ENCODE data around the gene CCR6. TPM values are rescaled to one million over a fixed set of nuclear protein-coding genes. Genes with fewer than 3 reads are reported as not detected.

Gene CCR6
- 0.01 TPM for polyA plus RNA-seq (2013, experiment 1 of 2)
- 0.04 TPM for polyA plus RNA-seq (2013, experiment 2 of 2)

DNA sequence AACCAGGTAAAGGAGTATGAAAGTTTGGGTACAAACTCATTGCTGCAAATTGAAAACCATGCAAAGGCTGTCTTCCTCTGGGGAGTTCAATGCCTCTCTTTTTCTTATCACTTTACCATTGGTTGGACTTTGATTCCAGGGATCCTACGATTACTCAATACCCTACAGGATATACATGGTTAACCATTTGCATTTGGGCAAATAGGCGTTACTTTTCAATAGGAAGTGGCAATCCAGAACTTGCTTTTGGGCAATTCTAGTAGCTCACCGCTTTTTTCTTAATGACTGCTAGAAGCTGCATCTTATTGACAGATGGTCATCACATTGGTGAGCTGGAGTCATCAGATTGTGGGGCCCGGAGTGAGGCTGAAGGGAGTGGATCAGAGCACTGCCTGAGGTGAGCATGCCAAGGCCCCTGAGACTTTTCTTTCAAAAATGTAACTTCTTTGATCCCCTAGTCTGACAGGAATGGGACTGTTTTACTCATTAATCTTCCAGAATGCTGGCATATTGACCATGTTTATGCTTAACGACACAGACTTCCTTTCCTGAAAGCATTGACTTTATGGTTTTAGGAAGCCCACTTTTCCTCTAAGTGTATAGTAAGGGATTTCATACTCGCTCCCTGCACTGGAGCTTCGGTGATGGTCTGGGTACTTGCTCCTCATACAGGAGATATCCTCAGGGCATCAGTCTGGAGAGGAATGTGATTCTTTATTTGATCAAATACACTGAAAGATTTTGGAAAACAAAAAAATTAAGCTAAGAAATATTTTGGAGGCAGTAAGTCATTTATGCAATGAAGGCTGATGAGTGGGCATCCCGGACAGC, at the start of gene CCR6:
Gene CCR6, plus strand, starts transcription at position 270 of the 831 bp plus-strand sequence. CDS start 13,039 bp downstream, outside the sequence.
- H3K27ac ChIP-seq (ENCODE audit: low read depth, low read length) = no peak within 1 kb of the TSS
- no peak within 1 kb of the TSS for H3K4ac ChIP-seq (ENCODE audit: low read depth, low read length)
- H3K79me2 ChIP-seq (ENCODE audit: control insufficient read depth, insufficient read depth, low read length) = no peaks in the 10 kb centered on the region
- H3K79me1 ChIP-seq (ENCODE audit: low read length) = no peaks in the 10 kb centered on the region
- no peak within 1 kb of the TSS for H2BK15ac ChIP-seq (replicated peaks; ENCODE audit: low read depth)
- no peak for DNase-seq
- no peak within 1 kb of the TSS for H2BK5ac ChIP-seq (ENCODE audit: low read length)
- no peak within 1 kb of the TSS for H3K4me3 ChIP-seq (ENCODE audit: low read length)
- no peak within 1 kb of the TSS for H4K8ac ChIP-seq (ENCODE audit: low read depth, low read length)
- no peak within 1 kb of the TSS for H3K23ac ChIP-seq (ENCODE audit: low read length)
- no CpG with 5 or more reads among the region's 8 CpGs for WGBS (ENCODE audit: extremely low coverage, insufficient coverage, low lambda C conversion rate)
- H3K36me3 ChIP-seq (ENCODE audit: control insufficient read depth, insufficient read depth, low read length) = no peaks in the 10 kb centered on the region
- no peaks in the 10 kb centered on the region for H3K27me3 ChIP-seq (ENCODE audit: insufficient read depth, low read length, poor library complexity)
- H2BK120ac ChIP-seq (ENCODE audit: low read depth, low read length) = no peak within 1 kb of the TSS
- H2AK5ac ChIP-seq (ENCODE audit: low read length) = no peak within 1 kb of the TSS
- H3K9ac ChIP-seq (ENCODE audit: low read length) = no peak within 1 kb of the TSS
- no peak within 1 kb of the TSS for H3K4me2 ChIP-seq (ENCODE audit: low read length)
- H3K56ac ChIP-seq (ENCODE audit: low read length) = no peak within 1 kb of the TSS
- no peak within 1 kb of the TSS for H3K18ac ChIP-seq (ENCODE audit: low read length)
- H3K4me1 ChIP-seq (ENCODE audit: control insufficient read depth, low read depth, low read length) = no peaks in the 10 kb centered on the region
- H4K5ac ChIP-seq (ENCODE audit: low read length) = no peak within 1 kb of the TSS

DNA sequence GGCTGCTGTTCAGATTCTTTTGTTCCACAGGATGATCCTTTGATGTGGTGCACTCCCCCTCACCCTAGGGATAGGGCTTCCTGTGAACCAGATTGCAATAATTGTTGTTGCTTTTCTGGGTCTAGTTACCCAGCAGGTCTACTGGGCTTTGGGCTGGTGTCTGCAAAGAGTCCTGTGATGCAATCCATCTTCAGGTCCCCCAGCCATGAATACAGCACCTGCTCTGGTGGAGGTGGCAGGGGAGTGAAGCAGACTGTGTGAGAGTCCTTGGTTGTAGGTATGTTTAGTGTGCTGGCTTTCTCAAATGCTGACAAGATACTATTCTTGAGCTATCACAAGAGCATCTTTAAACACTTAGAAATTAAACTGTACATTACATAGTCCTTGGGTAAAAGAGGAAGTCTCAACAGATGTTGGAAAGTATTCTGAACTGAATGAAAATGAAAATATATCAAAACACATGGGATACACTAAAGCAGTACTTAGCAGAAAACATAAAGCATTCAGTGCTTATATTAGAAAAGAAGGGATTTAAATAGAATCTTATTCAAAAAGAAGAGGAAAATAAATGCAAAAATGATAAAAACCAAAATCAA, 49.1 kb upstream of the CCR6 start:
- Histone ChIP-seq H2BK120ac (ENCODE audit: low read depth, low read length) (no peak overlapping the region), H3K27me3 (ENCODE audit: insufficient read depth, low read length, poor library complexity) (no peaks in the 10 kb centered on the region), H3K36me3 (ENCODE audit: control insufficient read depth, insufficient read depth, low read length) (no peaks in the 10 kb centered on the region), H3K4me3 (ENCODE audit: low read length) (no peak overlapping the region), H3K56ac (ENCODE audit: low read length) (no peak overlapping the region), H3K79me1 (ENCODE audit: low read length) (no peaks in the 10 kb centered on the region), H2AK5ac (ENCODE audit: low read length) (no peak overlapping the region), H3K79me2 (ENCODE audit: control insufficient read depth, insufficient read depth, low read length) (no peaks in the 10 kb centered on the region), H3K4me1 (ENCODE audit: control insufficient read depth, low read depth, low read length) (no peaks in the 10 kb centered on the region), H3K4ac (ENCODE audit: low read depth, low read length) (no peak overlapping the region), H3K23ac (ENCODE audit: low read length) (no peak overlapping the region), H2BK15ac (replicated peaks; ENCODE audit: low read depth) (no peak overlapping the region), H2BK5ac (ENCODE audit: low read length) (no peak overlapping the region), H3K18ac (ENCODE audit: low read length) (no peak overlapping the region), H3K27ac (ENCODE audit: low read depth, low read length) (no peak overlapping the region), H4K5ac (ENCODE audit: low read length) (no peak overlapping the region), H3K4me2 (ENCODE audit: low read length) (no peak overlapping the region), H3K9ac (ENCODE audit: low read length) (no peak overlapping the region), H4K8ac (ENCODE audit: low read depth, low read length) (no peak overlapping the region)
- DNase-seq = no peak

DNA sequence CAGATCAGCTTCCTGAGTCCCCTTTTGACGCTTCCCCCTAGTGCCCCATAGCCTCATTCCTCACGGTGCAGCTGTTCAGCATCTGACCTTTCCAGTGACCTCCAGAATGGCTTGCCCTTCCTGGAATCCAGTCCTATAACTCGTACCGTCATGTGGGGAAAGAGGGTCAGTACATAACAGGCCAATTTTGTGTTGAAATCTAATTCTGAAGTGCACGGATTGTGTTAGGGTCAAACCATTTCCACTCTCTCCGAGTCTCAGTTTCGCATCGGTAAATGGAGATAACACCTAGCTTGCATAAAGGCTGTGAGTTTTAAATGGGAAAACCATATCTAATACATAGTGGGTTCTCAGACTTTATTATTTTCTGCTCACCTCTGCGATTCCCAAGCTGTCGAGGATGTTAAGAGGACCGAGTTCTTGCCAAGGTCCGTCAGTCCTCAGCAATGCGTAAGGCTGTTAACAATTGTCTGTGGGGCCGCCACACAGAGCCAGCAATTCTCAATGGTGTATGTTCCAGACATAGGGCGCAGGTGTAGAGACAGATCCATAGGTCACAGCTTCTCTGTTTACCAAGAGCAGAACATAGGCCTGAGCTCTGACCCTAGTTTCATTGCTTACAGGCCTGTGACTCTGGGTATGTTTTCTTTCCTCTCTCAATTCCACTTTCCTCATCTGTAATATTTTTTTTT, 45.5 kb upstream of the CCR6 start:
- H3K4ac ChIP-seq (ENCODE audit: low read depth, low read length) = no peak overlapping the region
- H3K23ac ChIP-seq (ENCODE audit: low read length) = no peak overlapping the region
- H2BK15ac ChIP-seq (replicated peaks; ENCODE audit: low read depth) = no peak overlapping the region
- H3K79me2 ChIP-seq (ENCODE audit: control insufficient read depth, insufficient read depth, low read length) = no peaks in the 10 kb centered on the region
- H3K4me1 ChIP-seq (ENCODE audit: control insufficient read depth, low read depth, low read length) = no peaks in the 10 kb centered on the region
- DNase-seq = no peak
- no CpG with 5 or more reads among the region's 15 CpGs for WGBS (ENCODE audit: extremely low coverage, insufficient coverage, low lambda C conversion rate)
- H3K18ac ChIP-seq (ENCODE audit: low read length) = no peak overlapping the region
- H2BK120ac ChIP-seq (ENCODE audit: low read depth, low read length) = no peak overlapping the region
- H2AK5ac ChIP-seq (ENCODE audit: low read length) = no peak overlapping the region
- H3K4me2 ChIP-seq (ENCODE audit: low read length) = no peak overlapping the region
- no peak overlapping the region for H4K5ac ChIP-seq (ENCODE audit: low read length)
- no peak overlapping the region for H3K27ac ChIP-seq (ENCODE audit: low read depth, low read length)
- no peaks in the 10 kb centered on the region for H3K27me3 ChIP-seq (ENCODE audit: insufficient read depth, low read length, poor library complexity)
- no peak overlapping the region for H3K4me3 ChIP-seq (ENCODE audit: low read length)
- no peak overlapping the region for H3K56ac ChIP-seq (ENCODE audit: low read length)
- H4K8ac ChIP-seq (ENCODE audit: low read depth, low read length) = no peak overlapping the region
- no peaks in the 10 kb centered on the region for H3K79me1 ChIP-seq (ENCODE audit: low read length)
- H2BK5ac ChIP-seq (ENCODE audit: low read length) = no peak overlapping the region
- H3K9ac ChIP-seq (ENCODE audit: low read length) = no peak overlapping the region
- H3K36me3 ChIP-seq (ENCODE audit: control insufficient read depth, insufficient read depth, low read length) = no peaks in the 10 kb centered on the region

DNA sequence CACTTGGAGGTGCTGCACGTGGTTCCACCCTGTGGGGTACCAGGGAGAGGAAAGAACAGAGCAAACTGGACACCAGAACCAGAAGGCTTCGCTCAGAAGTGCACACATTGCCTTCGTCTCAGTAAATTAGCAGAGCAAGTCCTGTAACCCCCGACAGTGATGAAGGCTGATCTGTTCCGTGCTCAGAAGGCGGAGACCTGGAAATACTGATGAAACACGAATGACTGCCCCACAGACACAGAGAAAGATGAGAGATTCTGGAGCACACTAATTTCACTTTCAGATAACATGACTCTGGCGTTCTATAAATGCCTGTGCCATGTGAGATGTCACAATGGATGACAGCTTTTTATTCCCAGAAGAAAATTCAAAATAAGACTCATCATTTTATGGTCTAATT, 44.2 kb upstream of the CCR6 start:
- H3K9ac ChIP-seq (ENCODE audit: low read length) = no peak overlapping the region
- H3K56ac ChIP-seq (ENCODE audit: low read length) = no peak overlapping the region
- no peak overlapping the region for H3K27ac ChIP-seq (ENCODE audit: low read depth, low read length)
- H3K4me3 ChIP-seq (ENCODE audit: low read length) = no peak overlapping the region
- no peaks in the 10 kb centered on the region for H3K36me3 ChIP-seq (ENCODE audit: control insufficient read depth, insufficient read depth, low read length)
- H3K79me1 ChIP-seq (ENCODE audit: low read length) = no peaks in the 10 kb centered on the region
- H2BK120ac ChIP-seq (ENCODE audit: low read depth, low read length) = no peak overlapping the region
- H3K18ac ChIP-seq (ENCODE audit: low read length) = no peak overlapping the region
- H3K4me2 ChIP-seq (ENCODE audit: low read length) = no peak overlapping the region
- no peaks in the 10 kb centered on the region for H3K4me1 ChIP-seq (ENCODE audit: control insufficient read depth, low read depth, low read length)
- H2BK15ac ChIP-seq (replicated peaks; ENCODE audit: low read depth) = no peak overlapping the region
- whole genome bisulfite sequencing (ENCODE audit: extremely low coverage, insufficient coverage, low lambda C conversion rate) = no CpG with 5 or more reads among the region's 8 CpGs
- no peaks in the 10 kb centered on the region for H3K79me2 ChIP-seq (ENCODE audit: control insufficient read depth, insufficient read depth, low read length)
- H3K4ac ChIP-seq (ENCODE audit: low read depth, low read length) = no peak overlapping the region
- no peak overlapping the region for H3K23ac ChIP-seq (ENCODE audit: low read length)
- no peaks in the 10 kb centered on the region for H3K27me3 ChIP-seq (ENCODE audit: insufficient read depth, low read length, poor library complexity)
- H4K8ac ChIP-seq (ENCODE audit: low read depth, low read length) = no peak overlapping the region
- H2BK5ac ChIP-seq (ENCODE audit: low read length) = no peak overlapping the region
- no peak for DNase-seq
- H2AK5ac ChIP-seq (ENCODE audit: low read length) = no peak overlapping the region
- H4K5ac ChIP-seq (ENCODE audit: low read length) = no peak overlapping the region

DNA sequence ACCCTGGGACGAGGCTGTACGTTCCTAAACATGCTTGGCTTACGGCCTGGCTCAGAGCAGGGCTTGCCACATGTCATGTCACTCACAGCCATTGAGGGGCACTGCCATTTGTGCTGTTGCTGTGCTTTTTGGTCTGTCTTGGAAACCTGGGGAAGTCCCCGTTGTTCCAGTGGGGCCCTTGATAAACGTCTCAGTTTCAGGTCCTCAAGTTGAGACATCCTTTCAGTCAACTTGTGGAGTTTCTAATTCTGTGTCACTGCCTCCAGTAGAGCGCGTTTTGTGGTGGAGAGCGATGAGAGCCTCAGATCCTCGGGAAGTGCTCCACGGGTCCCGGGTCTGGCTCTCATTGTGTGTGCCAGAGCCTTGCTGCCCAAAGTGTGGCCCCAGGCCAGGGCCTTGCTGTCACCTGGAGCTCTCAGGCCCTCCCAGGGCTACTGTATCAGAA, 43.0 kb upstream of the CCR6 start:
- Histone ChIP-seq H3K79me2 (ENCODE audit: control insufficient read depth, insufficient read depth, low read length) (no peaks in the 10 kb centered on the region), H3K4me2 (ENCODE audit: low read length) (no peak overlapping the region), H3K4ac (ENCODE audit: low read depth, low read length) (no peak overlapping the region), H2AK5ac (ENCODE audit: low read length) (no peak overlapping the region), H2BK15ac (replicated peaks; ENCODE audit: low read depth) (no peak overlapping the region), H3K4me3 (ENCODE audit: low read length) (no peak overlapping the region), H3K9ac (ENCODE audit: low read length) (no peak overlapping the region), H4K8ac (ENCODE audit: low read depth, low read length) (no peak overlapping the region), H3K23ac (ENCODE audit: low read length) (no peak overlapping the region), H2BK5ac (ENCODE audit: low read length) (no peak overlapping the region), H3K79me1 (ENCODE audit: low read length) (no peaks in the 10 kb centered on the region), H2BK120ac (ENCODE audit: low read depth, low read length) (no peak overlapping the region), H3K56ac (ENCODE audit: low read length) (no peak overlapping the region), H3K27me3 (ENCODE audit: insufficient read depth, low read length, poor library complexity) (no peaks in the 10 kb centered on the region), H3K36me3 (ENCODE audit: control insufficient read depth, insufficient read depth, low read length) (no peaks in the 10 kb centered on the region), H3K18ac (ENCODE audit: low read length) (no peak overlapping the region), H4K5ac (ENCODE audit: low read length) (no peak overlapping the region), H3K27ac (ENCODE audit: low read depth, low read length) (no peak overlapping the region), H3K4me1 (ENCODE audit: control insufficient read depth, low read depth, low read length) (no peaks in the 10 kb centered on the region)
- no CpG with 5 or more reads among the region's 11 CpGs for WGBS (ENCODE audit: extremely low coverage, insufficient coverage, low lambda C conversion rate)
- no peak for DNase-seq
